Activated CD4-positive, alpha-beta T cell treated with anti-CD3 and anti-CD28 coated beads, Interleukin-10, Interleukin-2, amounts not matched to agents 100 ng/mL and 50 ng/mL, durations not matched to agents 16 hours and 8 hours (primary cell): ENCODE results near the gene GUCD1.

Source experiments
- DNase-seq: peaks from one replicate; pipeline ENCODE4 v3.0.0-alpha.2; 2020

GUCD1 gene

GRCh38 chr22:24589518-24590030 lies 34.6 kb upstream of the GUCD1 start:
- no peak for DNase-seq

- no peak for DNase-seq
These were observed 34.0 kb upstream of the GUCD1 start for GRCh38 chr22:24588757-24589481.

- no peak for DNase-seq
These were observed 33.4 kb upstream of the GUCD1 start for GRCh38 chr22:24588381-24588756.

- no peak for DNase-seq
These were observed 33.0 kb upstream of the GUCD1 start for GRCh38 chr22:24587948-24588347.

- no peak for DNase-seq
These were observed 32.3 kb upstream of the GUCD1 start for GRCh38 chr22:24587251-24587650.

GRCh38 chr22:24585927-24586546 lies 31.1 kb upstream of the GUCD1 start:
- DNase-seq: no peak

GRCh38 chr22:24585461-24585860 lies 30.5 kb upstream of the GUCD1 start:
- DNase-seq: no peak

- DNase-seq: no peak
These were observed 30.0 kb upstream of the GUCD1 start for GRCh38 chr22:24584871-24585411.

- no peak for DNase-seq
These were observed 29.3 kb upstream of the GUCD1 start for GRCh38 chr22:24584166-24584790.

GRCh38 chr22:24583221-24584165 lies 28.6 kb upstream of the GUCD1 start:
- DNase-seq: no peak

- DNase-seq: no peak
These were observed 27.3 kb upstream of the GUCD1 start for GRCh38 chr22:24582056-24582814.

- no peak for DNase-seq
These were observed 25.3 kb upstream of the GUCD1 start for GRCh38 chr22:24580276-24580675.

GRCh38 chr22:24579258-24579601 lies 24.3 kb upstream of the GUCD1 start:
- DNase-seq: no peak

GRCh38 chr22:24578355-24579257 lies 23.7 kb upstream of the GUCD1 start:
- DNase-seq: no peak

- no peak for DNase-seq
These were observed 21.8 kb upstream of the GUCD1 start for GRCh38 chr22:24576778-24577177.

GRCh38 chr22:24571266-24571665 lies 16.3 kb upstream of the GUCD1 start:
- DNase-seq: no peak

- no peak for DNase-seq
These were observed 12.7 kb upstream of the GUCD1 start for GRCh38 chr22:24567668-24568067.

- no peak for DNase-seq
These were observed 12.1 kb upstream of the GUCD1 start for GRCh38 chr22:24566899-24567511.

GRCh38 chr22:24565077-24565476 lies 10.1 kb upstream of the GUCD1 start:
- no peak for DNase-seq

- DNase-seq: no peak
These were observed 9.6 kb upstream of the GUCD1 start for GRCh38 chr22:24564376-24565058.
